ENCODE measurements around the gene IQSEC3.

The IQSEC3 gene

DNA sequence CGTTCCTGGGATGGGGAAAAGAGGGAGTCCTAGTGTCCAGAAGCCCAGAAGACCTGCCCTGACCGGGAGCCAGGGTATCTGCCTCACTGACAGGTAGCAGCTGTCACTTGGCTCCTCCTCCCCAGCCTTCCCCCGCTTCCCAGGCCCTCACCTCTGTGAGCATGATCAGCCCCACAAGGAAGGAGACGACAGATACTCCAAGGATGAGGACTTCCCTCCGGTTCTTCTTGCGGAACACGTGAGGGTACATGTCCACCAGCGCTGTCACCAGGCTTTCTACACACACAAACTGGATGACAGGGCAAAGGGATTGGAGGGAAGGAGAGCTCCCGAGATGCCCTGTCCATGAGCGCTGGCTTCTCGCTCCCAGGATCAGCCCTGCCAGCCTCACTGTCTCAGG is 157.3 kb downstream of the IQSEC3 start:
- no peak for DNase-seq

DNA sequence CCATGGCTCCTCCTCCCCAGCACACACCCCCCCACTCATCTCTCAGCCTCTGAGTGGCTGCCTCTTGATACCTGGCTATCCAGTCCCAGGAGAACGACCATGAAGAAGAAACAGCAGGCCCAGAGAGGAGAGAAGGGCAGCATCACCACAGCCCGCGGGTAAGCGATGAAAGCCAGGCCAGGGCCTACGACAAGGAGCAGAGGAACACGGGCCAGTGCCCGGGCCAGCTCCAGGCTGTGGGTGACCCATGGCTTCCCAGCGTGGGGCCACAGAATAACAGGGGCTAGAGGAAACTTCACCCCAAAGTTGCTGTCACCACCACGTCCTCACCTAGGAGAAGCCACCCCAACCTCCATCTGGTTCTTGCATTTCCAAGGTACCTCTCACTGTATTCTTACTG is 157.8 kb downstream of the IQSEC3 start:
- DNase-seq = no peak

DNA sequence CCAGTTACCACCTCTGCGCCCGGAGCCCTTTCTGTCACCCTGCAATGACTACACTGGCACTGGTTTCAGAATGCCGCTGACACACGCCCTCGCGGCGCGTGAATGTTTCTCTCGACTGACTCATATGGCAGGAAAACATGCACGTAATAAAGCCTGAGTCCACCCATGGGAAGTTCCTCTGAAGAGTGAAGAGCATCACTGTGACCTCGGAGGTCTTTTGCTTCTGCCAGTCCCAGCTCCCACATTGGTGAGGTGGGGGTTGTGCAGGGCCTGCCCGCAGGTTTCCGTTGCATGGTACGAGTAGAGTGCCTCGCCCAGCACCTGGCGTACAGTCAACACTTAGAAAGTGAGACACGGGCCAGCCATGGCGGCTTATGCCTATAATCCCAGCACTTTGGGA is 158.4 kb downstream of the IQSEC3 start:
- DNase-seq = no peak

- DNase-seq = no peak
Measured at GRCh38 chr12:226401-226800, 159.8 kb downstream of the IQSEC3 start.

DNA sequence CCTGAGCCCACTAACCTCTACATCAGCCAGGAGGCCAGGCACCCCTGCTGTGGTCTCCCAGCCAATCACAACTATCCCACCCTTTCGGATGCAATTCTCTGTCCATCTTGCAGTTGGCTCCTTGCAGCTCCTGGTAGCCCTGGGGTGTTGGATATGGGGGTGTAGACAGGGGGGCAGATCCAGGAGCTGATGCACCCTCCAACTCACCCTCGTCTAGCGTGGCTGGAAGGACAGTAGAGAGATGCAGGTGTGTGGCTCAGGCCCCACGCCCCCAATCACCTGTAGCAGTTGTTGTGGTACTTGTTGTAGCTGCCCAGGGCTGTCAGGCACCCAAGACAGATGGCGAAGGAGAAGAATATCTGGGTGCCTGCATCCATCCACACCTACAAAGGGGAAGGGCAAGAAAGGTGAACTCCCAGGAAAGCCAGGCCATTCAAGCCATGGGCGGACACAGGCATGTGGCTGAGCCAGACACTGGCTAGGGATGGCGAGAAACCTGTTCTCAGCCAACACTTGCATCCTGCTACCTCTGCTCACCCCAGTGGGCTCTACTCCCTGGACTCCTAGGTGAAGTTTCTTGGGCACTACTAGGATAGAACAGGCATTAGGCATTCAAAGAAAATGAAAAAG is 160.8 kb downstream of the IQSEC3 start:
- no peak for DNase-seq

Data from SIG-M5 (cell line).